ENCODE results near the gene MED27. TPM values are rescaled to one million over a fixed set of nuclear protein-coding genes. Genes with fewer than 3 reads are reported as not detected.

The MED27 gene
- total RNA-seq, 2 donors from 2014 or later = 29.8 to 37.0 TPM

- peaks cover 8% of the 10 kb centered on the region for H3K4me1 Mint-ChIP-seq
- H3K4me1 ChIP-seq (ENCODE audit: control insufficient read depth, insufficient read depth, low read length) = peaks cover 6% of the 10 kb centered on the region
- H3K27ac Mint-ChIP-seq = no peak overlapping the region
- TF ChIP-seq CTCF (conservative IDR thresholded peaks at IDR 0.05) = no peak
- H3K27me3 Mint-ChIP-seq (ENCODE audit: insufficient read depth) = no peaks in the 10 kb centered on the region
- H3K36me3 Mint-ChIP-seq (ENCODE audit: low read depth) = no peaks in the 10 kb centered on the region
- no peaks in the 10 kb centered on the region for H3K9me3 Mint-ChIP-seq
- no peak overlapping the region for H3K4me3 Mint-ChIP-seq
- H3K9ac ChIP-seq (ENCODE audit: extremely low read depth, low read length, poor library complexity, severe bottlenecking) = no peak overlapping the region
- WGBS, 2 experiments (ENCODE audit: insufficient coverage in 1 of 2, insufficient read length in 1 of 2) = 88 to 100% methylated on average over 3 to 13 of the region's 13 CpGs
- no peak overlapping the region for H3K4me3 ChIP-seq (ENCODE audit: low read length)
- H3K27me3 ChIP-seq (ENCODE audit: control insufficient read depth, insufficient read depth, low read length, poor library complexity, severe bottlenecking) = no peaks in the 10 kb centered on the region
- H3K9me3 ChIP-seq (ENCODE audit: control insufficient read depth, low read length) = no peaks in the 10 kb centered on the region
- H3K36me3 ChIP-seq (ENCODE audit: control insufficient read depth, insufficient read depth, low read length) = no peaks in the 10 kb centered on the region
- no peak for DNase-seq
- H3K27ac ChIP-seq (ENCODE audit: low read depth, low read length) = no peak overlapping the region
These were observed 205.7 kb downstream of the MED27 start for GRCh38 chr9:131873891-131874440.

- Mint-ChIP-seq H3K27me3 (ENCODE audit: insufficient read depth) (no peaks in the 10 kb centered on the region), H3K27ac (no peak overlapping the region), H3K4me1 (peaks cover 12% of the 10 kb centered on the region), H3K36me3 (ENCODE audit: low read depth) (no peaks in the 10 kb centered on the region), H3K9me3 (no peaks in the 10 kb centered on the region), H3K4me3 (no peak overlapping the region)
- TF ChIP-seq CTCF (conservative IDR thresholded peaks at IDR 0.05) = no peak
- no peaks in the 10 kb centered on the region for H3K27me3 ChIP-seq (ENCODE audit: control insufficient read depth, insufficient read depth, low read length, poor library complexity, severe bottlenecking)
- peaks cover 12% of the 10 kb centered on the region for H3K4me1 ChIP-seq (ENCODE audit: control insufficient read depth, insufficient read depth, low read length)
- H3K9me3 ChIP-seq (ENCODE audit: control insufficient read depth, low read length) = no peaks in the 10 kb centered on the region
- WGBS, 2 experiments (ENCODE audit: insufficient coverage in 1 of 2, insufficient read length in 1 of 2) = 94% methylated on average over 9 of the region's 9 CpGs
- H3K36me3 ChIP-seq (ENCODE audit: control insufficient read depth, insufficient read depth, low read length) = no peaks in the 10 kb centered on the region
- no peak overlapping the region for H3K4me3 ChIP-seq (ENCODE audit: low read length)
- H3K9ac ChIP-seq (ENCODE audit: extremely low read depth, low read length, poor library complexity, severe bottlenecking) = no peak overlapping the region
- no peak overlapping the region for H3K27ac ChIP-seq (ENCODE audit: low read depth, low read length)
- DNase-seq = no peak
These were observed 206.3 kb downstream of the MED27 start for GRCh38 chr9:131873335-131873734.

- DNase-seq = no peak
- Histone ChIP-seq H3K4me3 (ENCODE audit: low read length) (no peak overlapping the region), H3K36me3 (ENCODE audit: control insufficient read depth, insufficient read depth, low read length) (no peaks in the 10 kb centered on the region), H3K27me3 (ENCODE audit: control insufficient read depth, insufficient read depth, low read length, poor library complexity, severe bottlenecking) (no peaks in the 10 kb centered on the region), H3K9me3 (ENCODE audit: control insufficient read depth, low read length) (no peaks in the 10 kb centered on the region), H3K9ac (ENCODE audit: extremely low read depth, low read length, poor library complexity, severe bottlenecking) (no peak overlapping the region), H3K27ac (ENCODE audit: low read depth, low read length) (no peak overlapping the region), H3K4me1 (ENCODE audit: control insufficient read depth, insufficient read depth, low read length) (peaks cover 12% of the 10 kb centered on the region)
- H3K36me3 Mint-ChIP-seq (ENCODE audit: low read depth) = no peaks in the 10 kb centered on the region
- H3K4me1 Mint-ChIP-seq = peaks cover 12% of the 10 kb centered on the region
- no peaks in the 10 kb centered on the region for H3K9me3 Mint-ChIP-seq
- H3K27me3 Mint-ChIP-seq (ENCODE audit: insufficient read depth) = no peaks in the 10 kb centered on the region
- H3K27ac Mint-ChIP-seq = no peak overlapping the region
- no peak overlapping the region for H3K4me3 Mint-ChIP-seq
- WGBS, 2 experiments (ENCODE audit: insufficient coverage in 1 of 2, insufficient read length in 1 of 2) = 89 to 100% methylated on average over 3 to 4 of the region's 4 CpGs
- TF ChIP-seq CTCF (conservative IDR thresholded peaks at IDR 0.05) = no peak
These were observed 207.0 kb downstream of the MED27 start for GRCh38 chr9:131872702-131873101.

Measured in endodermal cell (in vitro differentiated cells).